ENCODE measurements around the gene ARHGEF38.

The ARHGEF38 gene

DNA sequence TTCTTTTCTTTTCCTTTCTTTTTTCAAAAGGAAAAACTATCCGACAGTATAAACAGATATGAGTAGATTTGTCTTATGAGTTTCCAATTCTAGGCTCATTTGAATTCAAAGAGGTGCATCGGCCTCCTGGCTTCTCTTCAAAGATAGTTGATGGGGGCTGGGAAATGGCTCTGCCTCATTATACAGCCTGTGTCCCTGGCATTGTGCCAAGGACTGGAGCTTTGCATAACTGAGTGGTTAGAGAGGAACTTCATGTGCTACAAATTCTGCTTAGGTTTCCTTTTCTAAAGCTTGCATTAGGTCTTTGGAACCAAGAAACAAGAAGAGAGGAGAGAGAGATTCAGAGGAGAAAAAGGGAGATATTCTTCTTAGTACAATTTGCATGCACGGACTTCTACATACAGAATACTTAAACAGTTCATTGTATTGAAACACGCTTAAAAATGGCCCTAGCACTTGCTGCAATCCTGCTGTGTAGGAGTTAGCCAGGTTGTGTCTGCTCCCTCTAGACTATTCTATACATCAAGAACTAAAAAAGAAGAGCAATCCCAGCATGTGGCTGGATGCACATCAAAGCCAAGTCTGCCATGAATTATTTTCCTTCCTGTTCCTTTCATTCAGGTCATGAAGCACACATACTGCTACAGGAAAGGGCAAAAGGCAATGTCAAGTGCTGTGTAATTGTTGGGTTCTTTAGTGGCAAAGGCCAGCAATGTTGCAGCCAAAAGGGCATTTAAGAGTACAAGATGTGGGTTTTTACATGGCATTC is 85.2 kb downstream of the ARHGEF38 start:
- H3K4me1 Mint-ChIP-seq (ENCODE audit: low read depth): peaks cover 3% of the 10 kb centered on the region
- no peaks in the 10 kb centered on the region for H3K9me3 Mint-ChIP-seq
- H3K27ac Mint-ChIP-seq: no peak overlapping the region
- no peak overlapping the region for H3K4me3 Mint-ChIP-seq
- no peak for DNase-seq
- peaks cover 17% of the 10 kb centered on the region for H3K27me3 Mint-ChIP-seq
- no peaks in the 10 kb centered on the region for H3K36me3 Mint-ChIP-seq (ENCODE audit: low read depth)

GRCh38 chr4:105641845-105642244 is 89.4 kb downstream of the ARHGEF38 start:
- Mint-ChIP-seq H3K4me3 (no peak overlapping the region), H3K27ac (no peak overlapping the region), H3K36me3 (ENCODE audit: low read depth) (no peaks in the 10 kb centered on the region), H3K4me1 (ENCODE audit: low read depth) (peaks cover 3% of the 10 kb centered on the region), H3K9me3 (no peaks in the 10 kb centered on the region), H3K27me3 (peaks cover 31% of the 10 kb centered on the region)
- DNase-seq: no peak

DNA sequence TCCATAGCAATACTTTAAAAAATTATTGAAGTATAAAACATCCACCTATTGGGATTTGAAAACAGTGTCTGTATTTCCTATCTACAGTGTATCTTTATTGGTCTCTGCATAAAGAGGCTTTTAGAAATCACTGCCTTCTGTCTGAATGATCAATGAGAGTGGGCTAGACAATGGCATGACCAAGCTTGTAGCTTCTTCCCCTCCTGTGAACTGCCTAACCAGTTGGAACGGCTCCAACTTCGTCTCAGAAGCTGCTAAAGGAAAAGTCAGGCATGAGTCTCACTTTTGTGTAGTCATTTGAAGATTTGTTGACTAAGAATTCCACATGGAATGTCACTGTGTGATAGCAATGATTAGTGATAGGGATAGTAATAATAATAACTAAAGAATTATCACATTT is 91.8 kb downstream of the ARHGEF38 start:
- no peak for DNase-seq
- H3K36me3 Mint-ChIP-seq (ENCODE audit: low read depth): no peaks in the 10 kb centered on the region
- H3K27ac Mint-ChIP-seq: no peak overlapping the region
- no peaks in the 10 kb centered on the region for H3K9me3 Mint-ChIP-seq
- no peaks in the 10 kb centered on the region for H3K4me1 Mint-ChIP-seq (ENCODE audit: low read depth)
- H3K4me3 Mint-ChIP-seq: no peak overlapping the region
- H3K27me3 Mint-ChIP-seq: peaks cover 39% of the 10 kb centered on the region

GRCh38 chr4:105645440-105645839 is 93.0 kb downstream of the ARHGEF38 start:
- Mint-ChIP-seq H3K27me3 (peaks cover 36% of the 10 kb centered on the region), H3K36me3 (ENCODE audit: low read depth) (no peaks in the 10 kb centered on the region), H3K9me3 (no peaks in the 10 kb centered on the region), H3K4me1 (ENCODE audit: low read depth) (no peaks in the 10 kb centered on the region), H3K27ac (no peak overlapping the region), H3K4me3 (no peak overlapping the region)
- DNase-seq: no peak

DNA sequence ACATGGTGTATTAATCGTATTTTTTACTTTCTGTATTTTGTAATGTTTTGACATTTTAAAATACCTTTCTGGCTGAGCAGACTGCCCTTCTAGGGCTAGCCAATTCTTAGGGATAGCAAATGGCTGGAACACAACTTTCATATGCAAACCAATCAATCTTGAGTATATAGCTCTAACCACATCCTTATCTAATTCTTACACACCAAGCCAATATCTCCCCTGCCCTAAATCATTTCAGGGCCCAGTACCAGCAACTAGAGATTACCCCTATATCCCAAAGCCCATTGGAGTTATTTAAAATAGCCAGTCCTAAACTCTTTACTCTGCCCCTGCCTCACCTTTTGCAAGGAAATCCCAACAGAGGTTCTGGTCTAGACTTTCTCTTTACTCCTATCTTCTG is 97.8 kb downstream of the ARHGEF38 start:
- Mint-ChIP-seq H3K9me3 (no peaks in the 10 kb centered on the region), H3K27me3 (peaks cover 27% of the 10 kb centered on the region), H3K36me3 (ENCODE audit: low read depth) (no peaks in the 10 kb centered on the region), H3K4me3 (no peak overlapping the region), H3K4me1 (ENCODE audit: low read depth) (no peaks in the 10 kb centered on the region), H3K27ac (no peak overlapping the region)
- no peak for DNase-seq

DNA sequence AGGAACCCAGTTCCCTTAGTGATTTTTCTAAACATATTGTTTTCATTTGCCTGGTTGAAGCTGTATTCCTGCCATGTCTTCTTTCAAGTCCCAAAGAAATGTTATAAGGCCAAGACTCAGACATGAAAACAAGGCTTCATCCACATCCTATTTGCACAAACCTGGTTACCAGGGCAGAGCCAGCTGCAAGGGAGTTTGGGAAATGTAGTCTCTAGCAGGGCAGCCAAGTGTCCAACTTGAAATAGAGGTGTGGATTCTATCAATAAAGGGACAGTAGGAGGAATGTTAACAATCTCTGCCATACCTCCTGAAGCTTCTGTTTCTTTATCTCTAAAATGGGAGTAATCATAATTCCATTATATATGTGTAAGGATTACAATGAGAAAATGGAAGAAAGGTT is 99.5 kb downstream of the ARHGEF38 start:
- Mint-ChIP-seq H3K4me1 (ENCODE audit: low read depth) (no peaks in the 10 kb centered on the region), H3K4me3 (no peak overlapping the region), H3K27ac (no peak overlapping the region), H3K36me3 (ENCODE audit: low read depth) (no peaks in the 10 kb centered on the region), H3K9me3 (no peaks in the 10 kb centered on the region), H3K27me3 (peaks cover 22% of the 10 kb centered on the region)
- no peak for DNase-seq

DNA sequence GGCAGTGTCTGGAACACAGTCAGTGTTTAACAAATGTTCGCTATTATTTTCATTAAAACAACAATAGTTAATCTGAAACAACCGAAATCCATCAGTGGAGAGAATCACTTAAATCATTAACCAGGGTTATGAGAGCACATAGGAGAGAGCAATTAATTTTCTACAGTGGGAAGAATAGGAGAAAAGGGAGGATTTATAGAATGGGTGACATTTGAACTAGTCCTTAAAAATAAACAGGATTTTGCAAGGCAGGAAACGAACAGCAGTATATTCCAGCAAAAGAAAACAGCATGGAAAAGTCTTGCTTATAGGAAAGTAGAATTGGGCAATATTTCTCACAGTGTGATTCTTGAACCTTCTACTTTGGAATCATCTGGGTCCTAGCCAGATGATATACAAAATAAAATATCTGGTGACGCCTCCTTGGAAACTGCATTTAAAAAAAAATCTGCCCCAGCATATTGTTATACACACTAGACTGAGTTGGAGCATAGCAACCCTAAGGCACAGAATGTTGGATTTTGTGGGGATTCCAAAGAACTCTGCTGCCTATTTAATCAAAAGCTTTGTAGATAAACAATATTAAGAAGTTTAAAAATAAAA is 100.0 kb downstream of the ARHGEF38 start:
- no peak overlapping the region for H3K4me3 Mint-ChIP-seq
- DNase-seq: no peak

GRCh38 chr4:105657117-105657765 is 104.8 kb downstream of the ARHGEF38 start:
- H3K9me3 Mint-ChIP-seq: no peaks in the 10 kb centered on the region
- no peak overlapping the region for H3K4me3 Mint-ChIP-seq
- no peak for DNase-seq
- H3K27ac Mint-ChIP-seq: no peak overlapping the region
- peaks cover under 1% of the 10 kb centered on the region for H3K27me3 Mint-ChIP-seq
- H3K4me1 Mint-ChIP-seq (ENCODE audit: low read depth): no peaks in the 10 kb centered on the region
- no peaks in the 10 kb centered on the region for H3K36me3 Mint-ChIP-seq (ENCODE audit: low read depth)

More for the DNA sequence above, 100.0 kb downstream of the ARHGEF38 start:
- Mint-ChIP-seq H3K9me3 (no peaks in the 10 kb centered on the region), H3K27ac (no peak overlapping the region), H3K27me3 (peaks cover 22% of the 10 kb centered on the region), H3K4me1 (ENCODE audit: low read depth) (no peaks in the 10 kb centered on the region), H3K36me3 (ENCODE audit: low read depth) (no peaks in the 10 kb centered on the region)

GRCh38 chr4:105659190-105659589 is 106.8 kb downstream of the ARHGEF38 start:
- Mint-ChIP-seq H3K27me3 (no peaks in the 10 kb centered on the region), H3K4me1 (ENCODE audit: low read depth) (no peaks in the 10 kb centered on the region), H3K4me3 (no peak overlapping the region), H3K27ac (no peak overlapping the region), H3K9me3 (no peaks in the 10 kb centered on the region), H3K36me3 (ENCODE audit: low read depth) (no peaks in the 10 kb centered on the region)
- DNase-seq: no peak

DNA sequence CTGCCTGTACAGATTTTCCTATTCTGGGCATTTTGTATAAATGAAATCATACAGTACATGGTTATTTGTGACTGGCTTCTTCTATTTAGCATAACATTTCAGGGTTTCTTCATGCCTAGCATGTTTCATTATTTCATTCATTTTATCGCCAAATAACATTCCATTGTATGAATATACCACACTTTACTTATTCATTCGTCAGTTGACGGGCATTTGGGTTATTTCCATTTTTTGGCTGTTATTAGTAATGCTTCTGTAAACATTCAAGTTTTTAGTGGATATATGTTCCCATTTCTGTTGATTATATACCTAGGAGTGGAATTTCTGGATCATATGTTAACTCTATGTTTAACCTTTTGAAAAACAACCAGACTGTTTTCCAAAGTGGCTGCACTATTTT is 108.6 kb downstream of the ARHGEF38 start:
- DNase-seq: no peak
- Mint-ChIP-seq H3K27ac (no peak overlapping the region), H3K4me3 (no peak overlapping the region), H3K27me3 (peaks cover 5% of the 10 kb centered on the region), H3K36me3 (ENCODE audit: low read depth) (no peaks in the 10 kb centered on the region), H3K9me3 (no peaks in the 10 kb centered on the region), H3K4me1 (ENCODE audit: low read depth) (no peaks in the 10 kb centered on the region)

DNA sequence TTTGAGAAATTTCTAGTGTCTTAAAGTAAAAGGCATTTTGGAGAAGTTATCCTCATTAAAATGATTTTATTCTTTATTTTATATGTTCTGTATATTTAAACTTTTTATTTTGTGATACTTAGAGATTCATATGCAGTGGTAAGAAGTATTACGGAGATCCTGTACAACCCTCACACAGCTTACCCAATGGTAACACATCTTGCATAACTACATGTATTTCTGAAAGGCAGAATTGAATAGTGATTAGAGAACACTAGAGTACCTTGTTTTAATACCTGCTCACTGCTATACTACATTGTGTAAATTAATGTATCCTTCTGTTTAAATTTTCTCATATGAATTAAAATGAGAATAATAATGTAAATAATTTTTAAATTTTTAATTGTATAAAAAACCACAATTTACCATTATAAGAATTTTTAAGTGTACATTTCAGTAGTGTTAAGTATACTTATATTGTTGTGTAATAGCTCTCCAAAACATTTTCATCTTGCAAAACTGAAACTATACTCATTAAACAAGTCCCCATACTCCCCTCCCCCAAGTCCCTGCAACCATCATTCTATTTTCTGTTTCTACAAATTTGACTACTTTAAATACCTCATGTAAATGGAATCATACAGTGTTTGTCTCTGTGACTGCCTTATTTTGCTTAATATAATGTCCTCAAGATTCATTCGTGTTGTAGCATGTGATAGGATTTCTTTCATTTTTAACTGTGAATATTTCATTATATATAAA is 110.7 kb downstream of the ARHGEF38 start:
- no peaks in the 10 kb centered on the region for H3K36me3 Mint-ChIP-seq (ENCODE audit: low read depth)
- DNase-seq: no peak
- H3K4me1 Mint-ChIP-seq (ENCODE audit: low read depth): no peaks in the 10 kb centered on the region
- H3K4me3 Mint-ChIP-seq: no peak overlapping the region
- H3K27ac Mint-ChIP-seq: no peak overlapping the region
- H3K9me3 Mint-ChIP-seq: no peaks in the 10 kb centered on the region
- peaks cover 10% of the 10 kb centered on the region for H3K27me3 Mint-ChIP-seq

GRCh38 chr4:105666693-105667092 is 114.3 kb downstream of the ARHGEF38 start:
- Mint-ChIP-seq H3K4me3 (no peak overlapping the region), H3K9me3 (no peaks in the 10 kb centered on the region), H3K27ac (no peak overlapping the region), H3K4me1 (ENCODE audit: low read depth) (no peaks in the 10 kb centered on the region), H3K36me3 (ENCODE audit: low read depth) (no peaks in the 10 kb centered on the region), H3K27me3 (peaks cover 14% of the 10 kb centered on the region)
- no peak for DNase-seq

DNA sequence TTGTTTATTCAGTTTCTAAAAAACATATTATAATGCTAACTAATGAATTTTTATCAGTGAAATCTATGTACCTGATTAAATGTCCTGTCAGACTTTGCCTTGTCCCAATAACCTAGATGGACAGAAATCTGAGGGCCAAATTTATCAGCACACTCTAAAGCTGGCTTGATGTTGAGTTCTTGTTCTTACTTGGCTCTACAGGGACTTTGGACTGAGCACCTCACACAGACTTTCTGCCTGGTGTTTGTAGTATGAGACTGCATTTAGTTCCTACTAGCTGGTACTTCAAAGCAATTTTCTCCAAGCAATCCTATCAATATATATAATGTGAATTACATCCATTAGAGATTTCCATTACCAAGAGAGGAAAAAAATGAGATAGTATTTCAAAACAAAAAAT is 118.3 kb downstream of the ARHGEF38 start:
- Mint-ChIP-seq H3K4me1 (ENCODE audit: low read depth) (no peaks in the 10 kb centered on the region), H3K4me3 (no peak overlapping the region), H3K27ac (no peak overlapping the region), H3K9me3 (no peaks in the 10 kb centered on the region), H3K36me3 (ENCODE audit: low read depth) (no peaks in the 10 kb centered on the region), H3K27me3 (peaks cover 16% of the 10 kb centered on the region)
- DNase-seq: no peak

DNA sequence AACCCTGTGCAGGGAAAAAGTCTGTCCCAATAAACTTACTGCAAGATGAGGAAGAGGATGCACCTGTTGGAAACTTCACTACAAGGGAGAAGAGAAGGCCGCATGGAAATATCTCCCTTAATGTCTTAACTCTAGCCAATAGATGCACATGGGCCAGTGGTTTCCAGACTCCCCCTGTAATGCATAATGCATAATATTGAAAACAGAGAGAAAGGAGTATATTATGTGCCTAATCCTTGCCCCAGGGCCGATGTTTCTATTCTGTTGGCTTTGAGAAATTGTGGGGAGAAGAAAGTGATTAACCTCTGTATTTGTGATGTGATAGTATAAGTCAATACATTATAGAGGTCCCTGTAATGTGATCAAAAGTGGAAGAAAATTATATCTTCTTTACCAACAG is 118.9 kb downstream of the ARHGEF38 start:
- no peaks in the 10 kb centered on the region for H3K4me1 Mint-ChIP-seq (ENCODE audit: low read depth)
- no peaks in the 10 kb centered on the region for H3K36me3 Mint-ChIP-seq (ENCODE audit: low read depth)
- peaks cover 14% of the 10 kb centered on the region for H3K27me3 Mint-ChIP-seq
- no peak overlapping the region for H3K27ac Mint-ChIP-seq
- H3K4me3 Mint-ChIP-seq: no peak overlapping the region
- DNase-seq: no peak
- H3K9me3 Mint-ChIP-seq: no peaks in the 10 kb centered on the region
